Liver (tissue), 3 donors: ENCODE data around the gene SORCS2.

Experiments
- CTCF ChIP-seq: fragments of 150-350 bp; IDR thresholded peaks from 2 replicates; pipeline ENCODE4 v1.5.1; 2017; ENCODE audit warnings: improper control_type of control experiment, low read depth, low read length; ENCODE audit not compliant: missing input control
- EGR1 ChIP-seq, 2 donors: IDR thresholded peaks; 2 replicates each; pipeline ENCODE4 v1.6.1; 2016 to 2018; ENCODE audit warnings: antibody characterized with exemption in 2 of 2, low read depth in 2 of 2
- GABPA ChIP-seq, 2 donors: IDR thresholded peaks in 1 of 2; conservative IDR thresholded peaks in 1 of 2; 2 replicates each; pipeline ENCODE4 v1.6.1; 2016; ENCODE audit warnings: antibody characterized with exemption in 2 of 2, mild to moderate bottlenecking in 1 of 2, moderate library complexity in 1 of 2
- HNF4G ChIP-seq: IDR thresholded peaks from 2 replicates; pipeline ENCODE4 v1.6.1; 2016; ENCODE audit warnings: antibody characterized with exemption
- SP1 ChIP-seq: IDR thresholded peaks from 2 replicates; pipeline ENCODE4 v1.6.1; 2018; ENCODE audit warnings: antibody characterized with exemption, mild to moderate bottlenecking
- TAF1 ChIP-seq: conservative IDR thresholded peaks from 2 replicates; pipeline ENCODE4 v1.6.1; 2016; ENCODE audit warnings: antibody characterized with exemption, mild to moderate bottlenecking
- TF ChIP-seq, protein P1 (sequence below): IDR thresholded peaks from 2 replicates; pipeline ENCODE4 v1.6.1; 2016; ENCODE audit warnings: antibody characterized with exemption, mild to moderate bottlenecking
- TF ChIP-seq, protein P2 (sequence below): IDR thresholded peaks from 2 replicates; pipeline ENCODE4 v1.6.1; 2016; ENCODE audit warnings: antibody characterized with exemption
- donor health status: healthy.
- donor health status: healthy.

DNA sequence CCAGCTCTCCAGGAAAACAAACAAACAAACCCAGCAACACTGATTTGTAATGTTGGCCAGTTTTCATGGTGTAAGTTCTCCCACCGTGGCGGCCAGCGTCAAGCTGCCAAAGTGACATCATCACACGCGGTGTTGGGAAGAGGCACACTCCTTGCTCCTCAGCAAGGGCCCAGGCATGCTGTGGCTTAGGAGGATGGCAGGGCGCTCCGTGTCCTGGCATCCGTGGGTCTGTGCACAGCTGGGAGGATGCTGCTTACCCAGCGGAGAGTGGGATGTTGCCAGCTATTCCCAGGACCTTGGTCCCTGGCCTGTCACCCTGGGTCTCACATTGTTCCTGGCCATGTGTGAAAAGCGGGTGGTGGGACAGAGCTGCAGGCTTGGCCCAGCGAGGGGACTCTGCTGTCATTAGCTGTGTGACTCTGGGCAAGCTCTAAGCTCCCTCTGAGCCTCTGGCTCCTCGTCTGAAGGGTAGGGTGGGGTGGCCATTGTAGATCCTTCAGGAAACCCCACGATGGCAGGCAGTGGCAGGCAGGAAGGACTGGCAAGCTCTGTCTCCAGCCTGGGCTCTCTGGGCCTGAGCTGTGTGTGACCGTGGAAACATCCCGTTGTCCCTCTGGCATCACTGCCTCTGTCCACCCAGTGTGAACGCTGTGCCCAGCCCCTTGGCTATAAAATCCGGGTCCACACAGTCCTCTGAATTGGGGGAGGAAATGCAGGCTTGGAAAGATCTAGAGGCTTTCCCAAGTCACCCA is 231.6 kb downstream of the SORCS2 start:
- TF ChIP-seq CTCF (no peak), EGR1 (IDR thresholded peaks at IDR 0.05; ENCODE audit: low read depth in 2 of 2) (no peak), GABPA (IDR thresholded peaks at IDR 0.05 in 1 of 2, conservative IDR thresholded peaks at IDR 0.05 in 1 of 2) (no peak), SP1 (no peak), TAF1 (no peak), HNF4G (no peak)
- TF ChIP-seq, protein P1, sequence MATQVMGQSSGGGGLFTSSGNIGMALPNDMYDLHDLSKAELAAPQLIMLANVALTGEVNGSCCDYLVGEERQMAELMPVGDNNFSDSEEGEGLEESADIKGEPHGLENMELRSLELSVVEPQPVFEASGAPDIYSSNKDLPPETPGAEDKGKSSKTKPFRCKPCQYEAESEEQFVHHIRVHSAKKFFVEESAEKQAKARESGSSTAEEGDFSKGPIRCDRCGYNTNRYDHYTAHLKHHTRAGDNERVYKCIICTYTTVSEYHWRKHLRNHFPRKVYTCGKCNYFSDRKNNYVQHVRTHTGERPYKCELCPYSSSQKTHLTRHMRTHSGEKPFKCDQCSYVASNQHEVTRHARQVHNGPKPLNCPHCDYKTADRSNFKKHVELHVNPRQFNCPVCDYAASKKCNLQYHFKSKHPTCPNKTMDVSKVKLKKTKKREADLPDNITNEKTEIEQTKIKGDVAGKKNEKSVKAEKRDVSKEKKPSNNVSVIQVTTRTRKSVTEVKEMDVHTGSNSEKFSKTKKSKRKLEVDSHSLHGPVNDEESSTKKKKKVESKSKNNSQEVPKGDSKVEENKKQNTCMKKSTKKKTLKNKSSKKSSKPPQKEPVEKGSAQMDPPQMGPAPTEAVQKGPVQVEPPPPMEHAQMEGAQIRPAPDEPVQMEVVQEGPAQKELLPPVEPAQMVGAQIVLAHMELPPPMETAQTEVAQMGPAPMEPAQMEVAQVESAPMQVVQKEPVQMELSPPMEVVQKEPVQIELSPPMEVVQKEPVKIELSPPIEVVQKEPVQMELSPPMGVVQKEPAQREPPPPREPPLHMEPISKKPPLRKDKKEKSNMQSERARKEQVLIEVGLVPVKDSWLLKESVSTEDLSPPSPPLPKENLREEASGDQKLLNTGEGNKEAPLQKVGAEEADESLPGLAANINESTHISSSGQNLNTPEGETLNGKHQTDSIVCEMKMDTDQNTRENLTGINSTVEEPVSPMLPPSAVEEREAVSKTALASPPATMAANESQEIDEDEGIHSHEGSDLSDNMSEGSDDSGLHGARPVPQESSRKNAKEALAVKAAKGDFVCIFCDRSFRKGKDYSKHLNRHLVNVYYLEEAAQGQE = no peak
- TF ChIP-seq, protein P2, sequence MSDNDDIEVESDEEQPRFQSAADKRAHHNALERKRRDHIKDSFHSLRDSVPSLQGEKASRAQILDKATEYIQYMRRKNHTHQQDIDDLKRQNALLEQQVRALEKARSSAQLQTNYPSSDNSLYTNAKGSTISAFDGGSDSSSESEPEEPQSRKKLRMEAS = no peak
